ENCODE results near the gene CNTNAP2.

GRCh38 chr7:146393346-146393745 lies 276.7 kb downstream of the CNTNAP2 start:
- TF ChIP-seq ZNF549 (tag by site-specific recombination; IDR thresholded peaks at IDR 0.05) (no peak), ZBTB1 (tag by site-specific recombination; IDR thresholded peaks at IDR 0.05) (no peak), ZNF202 (tag by site-specific recombination; IDR thresholded peaks at IDR 0.05; ENCODE audit: borderline replicate concordance) (no peak), ZNF280D (tag by site-specific recombination; IDR thresholded peaks at IDR 0.05) (no peak), YY1 (tag by site-specific recombination; IDR thresholded peaks at IDR 0.05) (no peak), CTCF (tag by site-specific recombination; IDR thresholded peaks at IDR 0.05) (no peak)
